Vagina (tissue), 2 donors: ENCODE results near the gene GGCT. TPM values are rescaled to one million over a fixed set of nuclear protein-coding genes. Genes with fewer than 3 reads are reported as not detected.

Experiments
- DNase-seq, 2 donors: peaks; one replicate each; pipeline ENCODE4 v3.0.0-alpha.2; 2017; ENCODE audit errors: extremely low spot score in 2 of 2
- H3K27ac ChIP-seq: fragments of 200-600 bp; sonication (generic); one replicate; pipeline ENCODE4 v1.5.1; 2019
- H3K27me3 ChIP-seq: fragments of 200-600 bp; sonication (generic); one replicate; pipeline ENCODE4 v1.5.1; 2019
- H3K36me3 ChIP-seq, 2 donors: fragments of 200-600 bp; sonication (generic); one replicate each; pipeline ENCODE4 v1.5.1; 2017 to 2019
- H3K4me1 ChIP-seq: fragments of 200-600 bp; sonication (generic); one replicate; pipeline ENCODE4 v1.5.1; 2019
- H3K4me3 ChIP-seq, 2 donors: fragments of 200-600 bp; sonication (generic); 1 replicate in 1 of 2; 2 replicates in 1 of 2; pipeline ENCODE4 v1.5.1; 2016 to 2019
- H3K9me3 ChIP-seq: fragments of 200-600 bp; sonication (generic); one replicate; pipeline ENCODE4 v1.5.1; 2019
- CTCF ChIP-seq, 3 experiments: fragments of 450-650 bp in 2 of 3; fragments of 200-600 bp in 1 of 3; sonication (generic) in 1 of 3; IDR thresholded peaks; one replicate each; pipeline ENCODE4 v1.5.1; 2017 to 2019; ENCODE audit warnings: antibody characterized with exemption in 3 of 3, mild to moderate bottlenecking in 2 of 3, moderate library complexity in 2 of 3
- POLR2A ChIP-seq, 2 donors: fragments of 450-650 bp; IDR thresholded peaks; one replicate each; pipeline ENCODE4 v1.6.1; 2017; ENCODE audit warnings: antibody characterized with exemption in 2 of 2, mild to moderate bottlenecking in 2 of 2, moderate library complexity in 2 of 2
- POLR2AphosphoS5 ChIP-seq, 2 donors: sonication (generic); formaldehyde crosslinking; IDR thresholded peaks; one replicate each; pipeline ENCODE4 v1.9.0; 2017; ENCODE audit warnings: antibody characterized with exemption in 2 of 2, mild to moderate bottlenecking in 2 of 2, low read depth in 1 of 2; ENCODE audit not compliant: insufficient read depth in 1 of 2
- intact Hi-C: fragments of 100-400 bp; cut with DNase I; formaldehyde crosslinking; loops from one replicate; pipeline ENCODE4 v1.15.1; 2023
- total RNA-seq: library from RNA; depleted of rRNA; stranded (reverse); fragments of >200 nt; gene quantifications from one replicate; pipeline ENCODE4 v1.2.3, GENCODE V29; 2016

The GGCT gene
- total RNA-seq, 1 donor from 2014 or later, result 21.6 TPM

DNA sequence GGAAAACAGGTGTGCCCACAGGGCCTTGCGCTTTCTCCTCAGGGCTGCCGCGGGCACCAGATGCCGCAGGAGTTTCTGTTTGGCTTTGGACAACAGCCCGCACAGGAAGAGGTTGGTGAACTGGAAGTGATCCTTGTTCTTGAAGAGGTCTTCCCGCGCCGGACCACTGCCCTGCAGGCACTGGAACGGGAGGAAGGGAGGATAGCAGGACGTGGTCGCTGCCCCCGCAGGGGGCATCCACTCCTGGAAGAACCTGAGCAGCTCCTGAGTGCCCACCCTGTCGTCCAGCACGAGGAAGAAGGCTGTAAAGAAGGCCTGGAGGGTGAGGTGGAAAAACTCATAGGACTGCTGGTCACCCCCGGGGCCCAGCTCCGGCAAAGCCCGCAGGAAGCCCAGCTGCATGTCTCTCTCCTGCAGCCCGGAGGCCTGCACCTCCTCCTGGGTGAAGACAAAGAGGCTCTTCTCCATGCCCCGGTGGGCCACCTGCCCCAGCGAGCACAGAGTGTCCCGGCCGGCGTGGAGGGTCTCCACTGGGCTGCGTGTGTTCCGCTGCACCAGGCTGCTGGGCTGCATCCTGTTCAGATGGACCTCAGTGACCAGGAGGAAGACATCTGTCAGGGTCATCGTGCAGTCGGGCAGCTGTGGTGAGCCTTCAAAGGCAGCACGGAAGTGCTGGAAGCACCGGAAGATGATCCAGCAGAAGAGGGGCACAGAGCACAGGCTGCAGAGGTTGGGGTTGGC, 52.9 kb downstream of the GGCT start:
- no peak for DNase-seq
- Histone ChIP-seq H3K36me3 (peaks cover 0 to 71% of the 10 kb centered on the region in 2 donors), H3K4me1 (no peaks in the 10 kb centered on the region), H3K9me3 (no peaks in the 10 kb centered on the region), H3K4me3 (no peak overlapping the region), H3K27ac (no peak overlapping the region), H3K27me3 (no peaks in the 10 kb centered on the region)
- intact Hi-C loops, result no loop called here
- TF ChIP-seq POLR2A (IDR thresholded peaks at IDR 0.05) (no peak), POLR2AphosphoS5 (IDR thresholded peaks at IDR 0.05; ENCODE audit: insufficient read depth in 1 of 2, low read depth in 1 of 2) (no peak), CTCF (IDR thresholded peaks at IDR 0.05) (no peak)

GRCh38 chr7:30450983-30451497, 53.6 kb downstream of the GGCT start:
- Histone ChIP-seq H3K27ac (no peak overlapping the region), H3K27me3 (no peaks in the 10 kb centered on the region), H3K4me1 (no peaks in the 10 kb centered on the region), H3K4me3 (no peak overlapping the region), H3K36me3 (peaks cover 0 to 65% of the 10 kb centered on the region in 2 donors), H3K9me3 (no peaks in the 10 kb centered on the region)
- DNase-seq, result no peak
- TF ChIP-seq POLR2A (IDR thresholded peaks at IDR 0.05), result no peak
- TF ChIP-seq CTCF (IDR thresholded peaks at IDR 0.05), result no peak
- no peak for TF ChIP-seq POLR2AphosphoS5 (IDR thresholded peaks at IDR 0.05; ENCODE audit: insufficient read depth in 1 of 2, low read depth in 1 of 2)
- intact Hi-C loops, result no loop called here

DNA sequence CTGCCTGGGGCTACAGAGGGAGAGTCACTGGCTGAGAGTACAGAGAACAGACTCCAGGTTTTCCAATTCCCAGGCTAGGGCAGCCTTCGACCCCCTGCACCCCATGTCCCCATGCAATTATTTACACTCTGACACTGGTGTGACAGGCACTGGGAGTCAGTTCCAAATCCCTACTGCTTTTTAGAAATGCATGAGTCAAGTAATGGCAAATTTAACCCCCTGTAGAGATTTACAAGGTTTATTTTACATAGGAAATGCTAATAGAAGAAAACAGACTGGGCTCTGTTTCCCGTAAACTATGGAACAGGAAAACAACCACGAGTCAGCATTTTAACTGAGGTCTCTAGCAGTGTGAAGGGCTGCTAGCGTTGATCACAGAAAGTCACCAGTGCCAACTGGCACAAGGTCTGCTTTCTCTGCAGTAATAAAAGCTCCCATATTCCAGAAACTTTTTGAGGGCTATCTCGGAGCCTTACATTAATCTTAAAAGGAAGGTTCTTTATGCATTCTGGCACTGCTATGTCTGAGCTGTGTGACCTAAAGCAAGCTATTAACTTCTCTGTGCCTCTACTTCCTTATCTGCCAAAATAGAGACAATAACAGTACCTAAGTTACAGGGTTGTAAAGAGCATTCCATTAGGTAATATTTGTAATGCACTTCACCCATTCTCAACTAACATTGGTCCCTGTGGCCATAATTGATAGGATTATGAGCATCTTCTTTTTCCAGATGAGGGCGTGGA, 54.2 kb downstream of the GGCT start:
- intact Hi-C loops, result no loop called here
- Histone ChIP-seq H3K4me1 (no peaks in the 10 kb centered on the region), H3K36me3 (peaks cover 0 to 62% of the 10 kb centered on the region in 2 donors), H3K9me3 (no peaks in the 10 kb centered on the region), H3K27me3 (no peaks in the 10 kb centered on the region), H3K4me3 (no peak overlapping the region), H3K27ac (no peak overlapping the region)
- TF ChIP-seq CTCF (IDR thresholded peaks at IDR 0.05), result no peak
- TF ChIP-seq POLR2A (IDR thresholded peaks at IDR 0.05), result no peak
- TF ChIP-seq POLR2AphosphoS5 (IDR thresholded peaks at IDR 0.05; ENCODE audit: insufficient read depth in 1 of 2, low read depth in 1 of 2), result no peak
- no peak for DNase-seq

DNA sequence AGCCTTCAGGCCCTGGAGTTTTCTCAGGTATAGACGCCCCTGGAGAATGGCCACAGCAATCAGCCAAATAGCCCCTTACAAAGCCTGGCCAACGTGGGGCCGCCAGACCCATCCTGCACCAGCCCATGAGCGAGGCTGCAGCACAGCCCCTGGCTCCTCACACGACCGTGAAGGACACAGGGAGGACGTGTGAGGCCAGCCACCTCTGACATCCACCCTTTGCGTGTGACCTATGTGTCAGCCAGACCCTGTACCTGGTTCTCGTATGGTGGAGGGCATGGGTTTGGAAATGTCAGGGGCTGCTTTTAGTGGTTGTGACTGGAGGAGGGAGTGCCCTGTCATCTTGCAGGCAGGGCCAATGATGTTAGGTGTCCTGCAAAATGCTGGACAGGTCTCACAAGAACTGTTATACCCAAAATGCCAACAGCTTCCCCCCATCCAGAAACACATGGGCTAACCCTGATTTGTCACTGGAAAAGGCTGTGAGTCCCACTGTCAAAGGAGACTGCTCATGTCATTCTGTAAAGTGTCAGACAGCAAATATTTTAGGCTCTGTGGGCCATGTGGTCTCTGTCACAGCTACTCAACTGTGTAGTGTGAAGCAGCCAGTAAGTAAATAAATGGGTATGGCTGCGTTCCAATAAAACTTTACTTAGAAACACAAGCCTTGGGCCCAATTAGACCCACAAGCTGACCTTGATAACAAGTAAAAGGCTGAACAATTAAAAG, 56.0 kb downstream of the GGCT start:
- Histone ChIP-seq H3K27me3 (no peaks in the 10 kb centered on the region), H3K27ac (no peak overlapping the region), H3K36me3 (peaks cover 0 to 57% of the 10 kb centered on the region in 2 donors), H3K4me1 (no peaks in the 10 kb centered on the region), H3K4me3 (no peak overlapping the region), H3K9me3 (no peaks in the 10 kb centered on the region)
- TF ChIP-seq POLR2A (IDR thresholded peaks at IDR 0.05), result no peak
- TF ChIP-seq POLR2AphosphoS5 (IDR thresholded peaks at IDR 0.05; ENCODE audit: insufficient read depth in 1 of 2, low read depth in 1 of 2), result no peak
- TF ChIP-seq CTCF (IDR thresholded peaks at IDR 0.05), result no peak
- DNase-seq, result no peak
- intact Hi-C loops, result no loop called here
